Measurements from ENCODE around the gene ORAI1.

- TF ChIP-seq, protein P1, sequence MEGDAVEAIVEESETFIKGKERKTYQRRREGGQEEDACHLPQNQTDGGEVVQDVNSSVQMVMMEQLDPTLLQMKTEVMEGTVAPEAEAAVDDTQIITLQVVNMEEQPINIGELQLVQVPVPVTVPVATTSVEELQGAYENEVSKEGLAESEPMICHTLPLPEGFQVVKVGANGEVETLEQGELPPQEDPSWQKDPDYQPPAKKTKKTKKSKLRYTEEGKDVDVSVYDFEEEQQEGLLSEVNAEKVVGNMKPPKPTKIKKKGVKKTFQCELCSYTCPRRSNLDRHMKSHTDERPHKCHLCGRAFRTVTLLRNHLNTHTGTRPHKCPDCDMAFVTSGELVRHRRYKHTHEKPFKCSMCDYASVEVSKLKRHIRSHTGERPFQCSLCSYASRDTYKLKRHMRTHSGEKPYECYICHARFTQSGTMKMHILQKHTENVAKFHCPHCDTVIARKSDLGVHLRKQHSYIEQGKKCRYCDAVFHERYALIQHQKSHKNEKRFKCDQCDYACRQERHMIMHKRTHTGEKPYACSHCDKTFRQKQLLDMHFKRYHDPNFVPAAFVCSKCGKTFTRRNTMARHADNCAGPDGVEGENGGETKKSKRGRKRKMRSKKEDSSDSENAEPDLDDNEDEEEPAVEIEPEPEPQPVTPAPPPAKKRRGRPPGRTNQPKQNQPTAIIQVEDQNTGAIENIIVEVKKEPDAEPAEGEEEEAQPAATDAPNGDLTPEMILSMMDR (IDR thresholded peaks at IDR 0.05), result no peak
- TF ChIP-seq EP300 (IDR thresholded peaks at IDR 0.05; ENCODE audit: low read depth), result no peak
- TF ChIP-seq POLR2AphosphoS5 (IDR thresholded peaks at IDR 0.05), result peak in 2 of 3 donors; percentile 48 to 55
- no peak for TF ChIP-seq POLR2A (IDR thresholded peaks at IDR 0.05)
Observed at GRCh38 chr12:121610239-121611149, 15.8 kb upstream of the ORAI1 start.
